RPMI8226 (cell line): ENCODE measurements around the gene ZNF500.

ENCODE experiments used
- DNase-seq: peaks from one replicate; pipeline ENCODE4 v3.0.0-alpha.2; 2015

The ZNF500 gene

GRCh38 chr16:4766875-4767628, at the start of gene ZNF500:
Gene ZNF500 (minus strand): TSS chr16:4767162. CDS start chr16:4765978, 1,184 bp downstream.
- DNase-seq, result peak; percentile 99

GRCh38 chr16:4814542-4815173, 47.7 kb upstream of the ZNF500 start:
- no peak for DNase-seq

GRCh38 chr16:4814046-4814445, 47.1 kb upstream of the ZNF500 start:
- no peak for DNase-seq

DNA sequence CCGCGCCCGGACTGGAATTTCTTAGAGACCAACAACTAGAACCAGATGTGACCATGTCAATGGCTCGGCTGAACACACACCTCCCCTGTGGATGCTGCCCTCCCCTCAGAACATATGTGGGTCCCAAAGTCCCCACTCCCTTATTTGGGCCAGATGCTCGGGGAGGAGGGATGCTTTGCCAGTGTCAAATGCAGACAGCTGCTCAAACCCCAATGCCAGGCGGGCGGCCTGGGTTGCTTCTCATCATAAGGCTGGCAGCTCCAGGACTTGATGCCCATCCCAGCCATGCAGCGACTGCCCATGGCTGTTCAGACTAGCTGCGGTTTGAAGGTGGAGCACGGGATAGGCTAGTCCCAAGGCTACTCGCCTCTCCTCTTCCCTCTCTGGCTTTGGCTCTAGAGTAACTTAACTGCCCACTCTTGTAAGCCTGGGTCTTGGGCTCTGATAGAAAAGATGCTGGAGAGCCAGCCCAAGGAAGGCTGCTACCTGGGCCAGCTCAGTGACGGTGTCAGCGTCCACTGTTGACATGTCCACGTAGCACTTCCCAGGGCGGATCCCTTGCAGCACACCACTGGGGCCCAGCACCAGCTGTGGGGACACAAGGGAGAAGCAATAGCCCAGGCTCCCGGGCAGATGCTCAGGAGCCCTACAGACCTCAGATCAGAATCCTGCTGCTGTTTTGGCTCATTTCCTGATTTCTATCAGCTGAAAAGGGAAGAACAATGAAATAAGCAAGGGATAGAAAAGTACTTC, 46.5 kb upstream of the ZNF500 start:
- no peak for DNase-seq

GRCh38 chr16:4811773-4812172, 44.8 kb upstream of the ZNF500 start:
- DNase-seq, result no peak

GRCh38 chr16:4811242-4811641, 44.3 kb upstream of the ZNF500 start:
- DNase-seq, result no peak

- DNase-seq, result no peak
These were observed 39.3 kb upstream of the ZNF500 start for GRCh38 chr16:4806280-4806679.

DNA sequence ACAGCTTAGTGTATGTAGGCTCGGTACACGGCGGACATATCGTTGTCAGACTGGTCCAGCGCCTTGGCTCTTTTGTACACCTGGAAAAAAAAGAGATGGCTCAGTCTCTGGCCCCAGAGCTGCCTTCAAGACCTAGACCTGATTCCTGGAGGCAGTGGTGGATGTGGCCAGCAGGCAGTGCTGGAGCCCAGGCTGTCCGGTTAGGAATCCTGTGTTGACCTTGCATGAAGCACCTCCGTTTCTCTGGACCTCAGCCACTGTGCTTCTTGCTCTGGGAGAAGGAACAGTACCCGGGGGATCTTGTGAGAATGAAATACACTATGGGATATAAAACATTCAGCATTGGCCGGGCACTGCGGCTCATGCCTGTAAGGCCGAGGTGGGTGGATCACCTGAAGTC, 38.3 kb upstream of the ZNF500 start:
- DNase-seq, result no peak

DNA sequence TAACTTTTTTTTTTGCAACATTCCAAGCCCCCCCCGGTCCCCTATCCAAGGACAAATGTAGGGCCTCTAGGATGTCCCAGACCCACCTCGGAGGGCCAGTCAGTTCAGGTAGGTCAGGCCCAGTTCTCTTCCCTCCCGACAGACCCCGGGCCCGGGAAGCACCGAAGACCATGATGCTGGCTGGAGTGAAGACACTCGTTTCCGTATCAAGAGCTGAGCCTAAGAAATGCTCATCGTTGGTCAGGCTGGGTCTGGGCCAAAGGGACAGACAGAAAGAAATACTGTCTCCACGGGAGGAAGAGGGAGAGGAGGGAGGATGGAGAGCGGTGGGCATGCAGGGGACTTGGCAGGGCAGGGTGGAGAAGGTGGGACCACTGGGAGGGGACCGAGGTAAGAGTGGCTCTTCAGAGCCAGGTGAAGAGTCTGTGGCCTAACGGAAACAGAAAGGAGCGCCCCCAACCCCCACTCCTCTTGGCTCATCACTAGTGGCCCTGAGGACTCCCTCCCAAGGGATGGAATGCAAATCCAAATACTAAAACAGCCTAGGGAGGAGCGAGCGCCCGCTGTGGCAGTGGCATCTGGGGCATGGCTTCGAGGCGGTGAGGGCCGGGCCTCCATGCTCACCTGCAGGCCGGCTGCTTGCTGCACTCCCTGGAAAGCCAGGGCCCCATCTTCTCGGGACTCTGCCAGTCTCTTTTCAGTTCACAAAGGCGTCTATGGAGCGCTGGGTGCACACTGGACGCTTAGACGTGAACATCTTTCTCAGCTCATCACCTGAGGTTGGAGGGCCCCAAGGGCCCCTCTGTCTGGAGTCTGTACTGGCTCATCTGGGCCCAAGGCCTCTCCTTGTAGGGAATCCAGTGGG, 37.2 kb upstream of the ZNF500 start:
- DNase-seq, result no peak

GRCh38 chr16:4803401-4803844, 36.5 kb upstream of the ZNF500 start:
- DNase-seq, result no peak

DNA sequence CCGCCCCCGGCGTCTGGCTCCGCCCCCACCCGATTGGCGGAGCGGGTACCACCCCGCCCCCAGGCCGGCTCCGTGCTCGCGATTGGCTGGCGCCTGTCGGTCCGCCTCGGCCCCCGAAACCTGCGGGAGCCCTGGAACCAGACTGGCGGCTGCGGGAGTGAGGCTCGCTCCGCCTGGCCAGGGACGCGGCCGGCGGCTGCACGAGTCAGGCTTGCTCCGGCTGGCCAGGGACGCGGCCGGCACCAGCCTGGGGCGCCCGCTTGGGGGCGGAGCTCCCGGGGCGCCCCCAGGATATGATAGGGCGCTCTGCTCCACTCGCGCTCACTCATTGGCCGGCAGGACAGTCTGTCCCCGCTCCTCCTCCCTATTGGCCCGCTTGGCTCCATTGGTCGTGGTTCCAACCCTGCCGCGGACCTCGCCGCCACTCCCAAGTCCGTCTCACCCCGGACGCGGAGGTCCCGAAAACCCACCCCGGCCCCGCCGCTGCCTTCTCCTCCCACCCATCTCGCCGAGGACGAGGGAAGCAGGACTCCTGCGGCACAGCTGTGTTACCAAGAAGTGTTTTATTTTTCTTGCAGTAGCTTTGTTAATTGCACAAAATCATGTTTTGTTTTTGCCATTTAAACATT, 35.8 kb upstream of the ZNF500 start:
- peak; percentile 95 for DNase-seq

DNA sequence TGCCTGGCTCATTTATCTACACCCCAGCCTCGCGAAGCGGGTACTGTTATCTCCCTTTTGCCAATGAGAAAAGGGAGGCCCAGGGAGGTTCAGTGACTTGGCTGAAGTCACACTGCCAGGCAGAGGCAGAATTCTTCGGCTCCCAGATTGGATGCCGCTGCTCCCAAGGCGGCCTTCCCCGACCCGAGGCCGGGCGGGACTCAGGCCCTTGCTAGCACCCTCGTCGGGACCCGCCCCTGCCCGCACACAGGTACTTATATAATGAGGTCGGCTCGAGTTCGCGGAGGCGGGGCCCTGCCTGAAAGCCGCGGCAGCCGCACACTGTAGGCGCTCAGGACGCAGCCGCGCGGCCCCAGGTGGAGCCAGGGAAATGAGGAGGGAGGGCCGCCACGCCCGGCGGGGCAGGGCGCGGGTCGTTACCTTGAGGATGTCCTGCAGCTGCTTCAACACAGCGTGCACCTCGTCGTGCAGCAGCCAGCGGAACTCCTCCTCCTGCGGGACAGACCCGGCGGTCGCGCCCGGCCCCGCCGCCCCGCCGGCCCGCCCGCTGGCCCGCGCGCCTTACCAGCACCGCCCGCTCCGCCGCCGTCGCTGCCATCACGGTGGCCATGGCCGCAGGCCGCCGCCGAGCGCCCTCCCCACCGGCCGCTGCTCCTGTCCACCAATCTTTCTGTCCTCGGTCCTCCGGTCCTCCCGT, 35.1 kb upstream of the ZNF500 start, which contains the start of gene ROGDI:
Gene ROGDI (minus strand): TSS at position 672 of the 697 bp plus-strand sequence. CDS start 62 bp downstream, at position 610.
- peak; percentile 98 for DNase-seq

GRCh38 chr16:4801051-4801961, 34.3 kb upstream of the ZNF500 start:
- DNase-seq, result peak; percentile 33

DNA sequence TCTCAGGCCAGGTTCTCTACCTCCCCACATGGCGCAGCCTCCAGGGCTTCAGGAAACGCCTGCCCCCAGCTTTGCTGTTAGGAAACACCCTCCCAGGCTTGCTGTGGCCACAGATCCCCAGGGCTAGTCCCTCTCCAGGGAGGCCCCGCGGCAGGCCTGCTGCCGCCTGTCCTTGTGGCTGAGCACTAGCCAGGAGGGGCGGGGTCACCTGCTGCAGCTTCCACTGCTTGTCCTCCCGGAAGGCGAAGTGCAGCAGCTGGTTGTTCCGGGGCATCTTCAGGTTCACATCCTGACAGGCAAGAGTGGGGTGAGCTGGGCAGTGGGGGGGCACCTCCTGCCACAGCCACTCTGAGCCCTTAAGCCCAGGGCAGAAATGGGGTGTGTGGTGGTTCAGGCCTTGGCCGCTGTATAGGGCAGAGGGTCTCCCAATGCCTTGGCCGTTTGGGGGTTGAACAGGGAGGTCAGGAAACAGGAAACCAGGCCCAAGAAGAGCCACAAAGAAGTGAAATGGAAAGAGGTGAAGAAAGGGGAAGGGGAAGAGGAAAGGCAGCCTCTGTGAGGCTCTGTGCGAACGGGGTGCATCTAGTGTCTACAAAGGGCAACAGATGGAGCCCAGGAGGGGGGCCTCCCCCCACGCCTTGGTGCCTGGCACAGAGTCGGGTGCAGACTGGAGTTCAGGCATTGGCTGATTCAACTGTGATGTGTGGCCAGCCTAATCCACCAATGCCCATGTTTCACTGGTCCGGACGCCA, 33.5 kb upstream of the ZNF500 start:
- peak; percentile 77 for DNase-seq

DNA sequence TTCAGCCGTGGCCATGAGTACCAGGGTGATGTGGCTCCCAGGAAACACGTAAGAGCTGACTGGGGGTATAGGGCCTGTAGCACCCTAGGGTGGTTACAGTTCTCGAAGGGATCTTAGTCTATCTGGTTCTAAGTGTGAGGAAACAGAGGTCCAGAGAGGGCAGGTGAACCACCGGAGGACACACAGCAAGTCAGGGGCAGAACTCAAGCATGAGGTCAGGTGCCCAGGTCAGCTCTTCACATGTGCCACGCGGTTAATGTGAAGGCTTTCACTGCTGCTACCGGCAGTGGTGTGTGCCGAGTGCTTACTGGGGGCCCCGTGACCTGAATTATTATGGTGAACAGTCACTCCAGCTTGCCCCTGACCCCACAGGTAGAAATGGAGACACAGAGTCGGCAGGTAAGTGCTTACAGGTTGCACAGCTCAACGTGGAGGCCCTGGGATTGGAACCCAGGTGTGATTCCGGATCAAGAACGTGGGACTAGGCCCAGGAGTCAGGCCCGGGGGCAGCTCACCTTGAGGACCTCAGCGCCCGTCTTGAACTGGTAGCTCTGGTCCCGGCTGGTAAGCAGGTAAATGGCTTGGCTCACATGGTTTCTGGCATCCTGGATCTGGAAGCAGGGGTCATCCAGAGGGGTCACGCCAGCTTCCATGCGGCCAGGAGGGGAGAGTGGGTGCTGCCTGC, 32.4 kb upstream of the ZNF500 start:
- no peak for DNase-seq

DNA sequence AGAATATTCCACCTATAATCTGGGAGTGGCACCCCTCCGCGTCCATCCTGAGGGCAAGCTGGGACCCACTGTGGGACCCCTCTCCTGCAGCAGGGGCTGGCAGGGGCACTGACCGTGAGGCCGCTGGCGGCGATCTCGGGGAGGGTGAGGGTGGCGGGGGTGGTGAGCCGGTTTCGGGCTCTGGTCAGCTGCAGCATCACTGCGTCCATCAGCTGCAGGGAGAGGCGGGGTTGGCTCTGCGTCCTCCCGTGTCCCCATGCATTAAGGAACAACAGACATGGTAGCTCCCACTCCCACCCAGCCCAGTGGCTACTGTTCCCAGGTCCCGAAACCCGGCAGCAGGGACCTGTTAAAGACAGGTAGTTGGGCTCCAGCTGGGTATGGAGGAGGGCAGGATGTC, 31.5 kb upstream of the ZNF500 start:
- no peak for DNase-seq

- no peak for DNase-seq
These were observed 30.9 kb upstream of the ZNF500 start for GRCh38 chr16:4797805-4798252.

- no peak for DNase-seq
These were observed 30.2 kb upstream of the ZNF500 start for GRCh38 chr16:4796982-4797804.
